GM19324 (cell line): Measurements from ENCODE around the gene TFAP2A.

Experiments
- ATAC-seq: cut with Tn5 transposase; IDR thresholded peaks from one replicate; pipeline ENCODE4 v1.9.1; 2021; ENCODE audit warnings: mild to moderate bottlenecking, moderate library complexity; ENCODE audit not compliant: unreplicated experiment, low FRiP score

Gene TFAP2A

DNA sequence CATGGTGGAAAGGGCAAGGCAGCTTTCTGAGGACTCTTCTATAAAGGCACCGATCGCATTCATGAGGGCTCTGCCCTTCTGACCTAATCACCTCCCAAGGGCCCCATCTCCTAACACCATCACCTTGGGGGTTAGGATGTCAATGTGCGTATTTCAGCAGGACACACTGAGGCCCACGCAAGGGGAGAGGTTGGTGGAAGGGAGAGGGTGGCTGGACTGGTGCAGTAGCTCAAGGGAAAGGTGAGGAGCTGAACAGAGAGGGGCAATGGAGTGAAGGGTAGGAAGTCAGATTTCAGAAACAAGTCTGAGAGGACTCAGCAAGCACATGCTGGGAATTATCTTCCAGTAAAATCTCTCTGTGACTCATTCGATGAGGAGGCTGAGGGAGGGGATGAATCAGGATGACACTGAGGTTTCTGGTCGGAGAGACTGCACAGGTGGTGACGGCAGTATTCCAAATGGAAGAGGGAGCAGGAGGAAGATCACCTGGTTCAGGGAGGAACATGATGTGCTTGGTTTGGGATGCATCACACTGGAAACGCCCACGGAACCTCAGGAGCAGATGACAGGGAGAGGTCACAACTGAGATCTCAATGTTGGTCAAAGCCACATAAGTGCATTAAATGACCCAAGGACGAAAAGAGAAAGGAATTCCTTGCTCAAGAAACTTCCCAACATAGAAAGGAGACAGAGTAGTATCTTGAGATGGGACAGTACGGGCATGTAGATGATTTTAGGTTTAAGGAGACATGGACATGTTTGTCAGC lies 67.1 kb downstream of the TFAP2A start:
- ATAC-seq = no peak
